Measurements from ENCODE around the gene VPS35. TPM values are rescaled to one million over a fixed set of nuclear protein-coding genes. Genes with fewer than 3 reads are reported as not detected.
A peak's percentile ranks its signal among the peaks of the same experiment; 100 is the strongest.
"Not testable (repeated sequence)": the region's sequence is repeated elsewhere in the genome, so short reads cannot be mapped to it uniquely, and the experiment has no call there.

VPS35 gene
- total and polyA plus RNA-seq, 8 donors, result 17.9 to 159 (median 44.9) TPM

- WGBS, 5 donors, result 65 to 81% (median 80%) methylated on average over 19 to 32 of the region's 32 CpGs
- peaks cover 0 to 9% (median 7%) of the 10 kb centered on the region in 4 donors for H3K4me1 ChIP-seq
Observed at GRCh38 chr16:46632778-46633733, 55.9 kb downstream of the VPS35 start.

GRCh38 chr16:46629331-46630219, 59.4 kb downstream of the VPS35 start:
- Histone ChIP-seq H3K9me3 (no peaks in the 10 kb centered on the region), H3K4me1 (peaks cover 0 to 9% (median 7%) of the 10 kb centered on the region in 4 donors), H3K36me3 (no peaks in the 10 kb centered on the region), H3K4me3 (no peak overlapping the region), H3K27me3 (no peaks in the 10 kb centered on the region), H3K27ac (no peak overlapping the region)
- intact Hi-C loops (cut with DNase I; ENCODE audit: low total_unique reads), result no loop called here
- peak in 1 of 2 donors; percentile 31 for DNase-seq
- WGBS, 5 donors, result 23 to 32% (median 27%) methylated on average over 10 of the region's 10 CpGs
- no peak for TF ChIP-seq EP300 (IDR thresholded peaks at IDR 0.05)
- TF ChIP-seq POLR2AphosphoS5 (IDR thresholded peaks at IDR 0.05), result no peak
- TF ChIP-seq CTCF (IDR thresholded peaks at IDR 0.05), result peak in 1 of 7 experiments; percentile 8

More at GRCh38 chr16:46632778-46633733, 55.9 kb downstream of the VPS35 start:
- no peak overlapping the region for H3K27ac ChIP-seq
- H3K4me3 ChIP-seq, result no peak overlapping the region
- no peaks in the 10 kb centered on the region for H3K27me3 ChIP-seq
- TF ChIP-seq POLR2AphosphoS5 (IDR thresholded peaks at IDR 0.05), result no peak
- TF ChIP-seq CTCF (IDR thresholded peaks at IDR 0.05), result no peak
- TF ChIP-seq EP300 (IDR thresholded peaks at IDR 0.05), result no peak
- TF ChIP-seq POLR2A (IDR thresholded peaks at IDR 0.05), result no peak
- H3K36me3 ChIP-seq, result no peaks in the 10 kb centered on the region
- no peaks in the 10 kb centered on the region for H3K9me3 ChIP-seq
- no peak for DNase-seq
- intact Hi-C loops (cut with DNase I; ENCODE audit: low total_unique reads), result no loop called here

- H3K4me1 ChIP-seq, result peaks cover 0 to 9% (median 7%) of the 10 kb centered on the region in 4 donors
- no peaks in the 10 kb centered on the region for H3K9me3 ChIP-seq
- no peaks in the 10 kb centered on the region for H3K36me3 ChIP-seq
- DNase-seq, result no peak
- no peak for TF ChIP-seq EP300 (IDR thresholded peaks at IDR 0.05)
- no peak for TF ChIP-seq POLR2A (IDR thresholded peaks at IDR 0.05)
- TF ChIP-seq CTCF (IDR thresholded peaks at IDR 0.05), result no peak
- TF ChIP-seq POLR2AphosphoS5 (IDR thresholded peaks at IDR 0.05), result no peak
- WGBS, 5 donors, result 82 to 94% (median 90%) methylated on average over 5 of the region's 5 CpGs
- H3K27me3 ChIP-seq, result no peaks in the 10 kb centered on the region
- H3K27ac ChIP-seq, result no peak overlapping the region
- no peak overlapping the region for H3K4me3 ChIP-seq
- intact Hi-C loops (cut with DNase I; ENCODE audit: low total_unique reads), result no loop called here
Observed at GRCh38 chr16:46627746-46628145, 61.2 kb downstream of the VPS35 start.

DNA sequence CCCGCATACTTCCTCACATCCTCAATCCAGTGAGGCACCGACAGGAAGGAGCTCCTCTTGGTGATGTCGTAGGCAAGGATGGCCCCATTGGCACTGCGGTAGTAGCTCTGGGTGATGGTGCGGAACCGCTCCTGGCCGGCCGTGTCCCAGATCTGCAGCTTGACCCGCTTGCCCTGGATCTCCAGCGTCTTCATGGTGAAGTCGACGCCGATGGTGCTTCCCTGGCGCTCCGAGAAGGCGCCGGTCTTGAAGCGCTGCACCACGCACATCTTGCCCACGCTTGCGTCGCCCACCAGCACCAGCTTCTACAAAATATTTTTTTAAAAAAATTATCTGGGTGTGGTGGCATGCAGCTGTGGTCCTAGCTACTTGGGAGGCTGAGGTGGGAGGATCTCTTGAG, 62.3 kb downstream of the VPS35 start:
- WGBS, 5 donors, result 94 to 97% (median 96%) methylated on average over 19 to 22 of the region's 22 CpGs
- DNase-seq, result not testable (repeated sequence)

DNA sequence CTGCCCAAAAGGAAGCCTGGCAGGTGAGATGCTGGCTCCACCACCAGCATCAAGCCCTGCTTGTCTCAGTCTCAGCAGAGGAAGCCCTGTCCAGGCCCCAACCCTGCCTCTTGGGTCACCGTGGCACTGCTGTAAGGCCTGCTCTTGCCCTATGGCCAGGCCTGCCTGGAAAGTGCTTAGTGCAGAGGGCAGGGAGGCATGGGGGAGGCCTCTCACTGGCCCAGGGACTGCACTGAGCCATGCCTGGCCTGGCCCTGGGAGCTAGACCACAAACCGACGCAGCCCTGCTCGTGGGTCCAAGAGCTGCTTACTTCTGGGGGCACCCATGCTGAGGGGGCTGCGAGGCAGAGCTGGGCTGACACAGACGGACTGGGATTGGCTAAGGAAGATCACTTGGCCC, 64.1 kb downstream of the VPS35 start:
- peaks cover 6 to 24% (median 22%) of the 10 kb centered on the region in 4 donors for H3K4me1 ChIP-seq
- H3K9me3 ChIP-seq; intact Hi-C loops (cut with DNase I; ENCODE audit: low total_unique reads); H3K4me3 ChIP-seq; H3K27ac ChIP-seq; H3K27me3 ChIP-seq; H3K36me3 ChIP-seq; DNase-seq: not testable (repeated sequence)
- WGBS, 5 donors, result 82 to 98% (median 89%) methylated on average over 5 to 6 of the region's 6 CpGs

More for the DNA sequence above, 62.3 kb downstream of the VPS35 start:
- H3K27me3 ChIP-seq; H3K36me3 ChIP-seq; H3K27ac ChIP-seq; H3K9me3 ChIP-seq; intact Hi-C loops (cut with DNase I; ENCODE audit: low total_unique reads); H3K4me3 ChIP-seq: not testable (repeated sequence)
- H3K4me1 ChIP-seq, result peaks cover 0 to 13% (median 8%) of the 10 kb centered on the region in 4 donors

DNA sequence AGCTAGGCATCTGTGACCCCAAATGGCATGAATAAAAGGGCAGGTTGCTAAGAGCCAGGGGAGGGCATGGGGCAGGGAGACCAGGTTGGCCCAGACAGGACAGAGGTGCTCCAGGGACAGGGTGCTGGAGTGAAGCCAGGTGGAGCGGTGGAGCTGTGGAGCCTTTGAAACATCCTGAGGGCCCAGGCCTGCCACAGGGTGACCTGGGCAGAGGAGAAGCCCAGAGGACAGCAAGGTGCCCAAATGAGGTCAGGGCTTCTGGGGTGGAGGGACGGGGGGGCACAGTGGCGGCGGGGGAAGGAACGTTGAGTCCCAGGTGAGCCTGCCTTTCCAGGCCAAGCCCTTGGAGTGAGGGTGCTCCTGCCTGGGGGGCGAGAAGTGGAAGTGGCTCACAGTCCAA, 65.3 kb downstream of the VPS35 start:
- H3K27me3 ChIP-seq; H3K36me3 ChIP-seq; H3K9me3 ChIP-seq; DNase-seq; intact Hi-C loops (cut with DNase I; ENCODE audit: low total_unique reads); H3K27ac ChIP-seq; H3K4me3 ChIP-seq: not testable (repeated sequence)
- peaks cover 6 to 18% (median 15%) of the 10 kb centered on the region in 4 donors for H3K4me1 ChIP-seq
- WGBS, 5 donors, result 39 to 84% (median 73%) methylated on average over 4 to 5 of the region's 6 CpGs

- peaks cover 6 to 18% (median 15%) of the 10 kb centered on the region in 4 donors for H3K4me1 ChIP-seq
- H3K4me3 ChIP-seq; H3K36me3 ChIP-seq; H3K27ac ChIP-seq; intact Hi-C loops (cut with DNase I; ENCODE audit: low total_unique reads); H3K9me3 ChIP-seq; DNase-seq; H3K27me3 ChIP-seq: not testable (repeated sequence)
- WGBS, 5 donors, result 6 to 13% (median 8%) methylated on average over 3 to 5 of the region's 8 CpGs; no CpG with 5 or more reads in 1 of the 5 donors
Observed at GRCh38 chr16:46623246-46623645, 65.7 kb downstream of the VPS35 start.
